Ishikawa (cell line): Measurements from ENCODE around the gene VPS33A.

ENCODE experiments used
- CEBPB ChIP-seq: IDR thresholded peaks from 2 replicates; pipeline ENCODE4 v1.6.1; 2012
- RAD21 ChIP-seq: IDR thresholded peaks from 2 replicates; pipeline ENCODE4 v1.6.1; 2012; ENCODE audit warnings: low read depth
- REST ChIP-seq: IDR thresholded peaks from 2 replicates; pipeline ENCODE4 v1.6.1; 2012; ENCODE audit warnings: low read depth, mild to moderate bottlenecking
- TEAD4 ChIP-seq: IDR thresholded peaks from 2 replicates; pipeline ENCODE4 v1.6.1; 2012
- USF1 ChIP-seq: IDR thresholded peaks from 2 replicates; pipeline ENCODE4 v1.6.1; 2012

- no peak for TF ChIP-seq REST
- TF ChIP-seq USF1, result no peak
- TF ChIP-seq CEBPB, result no peak
- no peak for TF ChIP-seq TEAD4
- TF ChIP-seq RAD21, result no peak
These were observed 9.2 kb upstream of the VPS33A start for GRCh38 chr12:122275459-122275858.
